ENCODE data around the gene PRR5. TPM values are rescaled to one million over a fixed set of nuclear protein-coding genes. Genes with fewer than 3 reads are reported as not detected.
A peak's percentile ranks its signal among the peaks of the same experiment; 100 is the strongest.

PRR5 gene
- total RNA-seq, 1 donor, result 10.8 TPM

DNA sequence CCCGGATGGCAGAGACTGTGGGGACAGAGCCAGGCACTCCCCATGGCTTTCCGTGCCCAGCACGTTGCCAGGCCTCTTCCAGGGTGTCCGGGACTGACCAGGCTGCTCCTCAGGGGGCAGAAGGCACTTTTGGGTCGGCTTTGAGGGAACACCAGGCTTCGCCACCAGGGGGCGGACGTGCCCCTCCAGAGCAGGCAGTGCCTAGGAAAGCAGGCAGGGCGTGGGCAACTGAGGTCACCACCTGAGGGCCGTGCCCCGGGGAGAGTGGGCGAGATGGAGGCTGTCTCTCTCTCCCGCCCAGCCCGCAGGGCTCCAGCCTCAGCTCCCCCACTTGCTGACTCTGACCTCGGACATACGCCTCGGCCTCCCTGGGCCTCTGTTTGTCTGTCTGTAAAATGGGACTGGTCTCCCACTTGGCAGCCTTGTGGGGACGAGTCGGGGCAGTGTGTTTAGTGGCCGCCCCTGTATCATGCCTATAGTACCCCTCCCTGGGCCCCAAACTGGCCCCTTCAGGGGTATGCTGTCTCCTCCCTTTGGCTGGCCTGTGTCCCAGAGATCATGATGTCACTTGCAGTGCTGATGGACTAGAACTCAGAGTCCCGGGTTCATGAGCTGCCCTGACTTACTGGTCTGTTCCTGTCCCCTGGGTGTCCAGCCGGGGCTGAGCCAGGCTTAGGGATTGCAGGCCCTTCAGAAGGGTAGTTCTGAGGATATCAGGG is 4.4 kb upstream of the PRR5 start:
- Histone ChIP-seq H3K4me1 (ENCODE audit: insufficient read depth, low read length) (peaks cover 16% of the 10 kb centered on the region), H3K4me3 (ENCODE audit: low read length) (no peak overlapping the region), H3K27me3 (ENCODE audit: insufficient read depth, low read length) (no peaks in the 10 kb centered on the region), H3K9me3 (ENCODE audit: low read depth, low read length) (no peaks in the 10 kb centered on the region)

DNA sequence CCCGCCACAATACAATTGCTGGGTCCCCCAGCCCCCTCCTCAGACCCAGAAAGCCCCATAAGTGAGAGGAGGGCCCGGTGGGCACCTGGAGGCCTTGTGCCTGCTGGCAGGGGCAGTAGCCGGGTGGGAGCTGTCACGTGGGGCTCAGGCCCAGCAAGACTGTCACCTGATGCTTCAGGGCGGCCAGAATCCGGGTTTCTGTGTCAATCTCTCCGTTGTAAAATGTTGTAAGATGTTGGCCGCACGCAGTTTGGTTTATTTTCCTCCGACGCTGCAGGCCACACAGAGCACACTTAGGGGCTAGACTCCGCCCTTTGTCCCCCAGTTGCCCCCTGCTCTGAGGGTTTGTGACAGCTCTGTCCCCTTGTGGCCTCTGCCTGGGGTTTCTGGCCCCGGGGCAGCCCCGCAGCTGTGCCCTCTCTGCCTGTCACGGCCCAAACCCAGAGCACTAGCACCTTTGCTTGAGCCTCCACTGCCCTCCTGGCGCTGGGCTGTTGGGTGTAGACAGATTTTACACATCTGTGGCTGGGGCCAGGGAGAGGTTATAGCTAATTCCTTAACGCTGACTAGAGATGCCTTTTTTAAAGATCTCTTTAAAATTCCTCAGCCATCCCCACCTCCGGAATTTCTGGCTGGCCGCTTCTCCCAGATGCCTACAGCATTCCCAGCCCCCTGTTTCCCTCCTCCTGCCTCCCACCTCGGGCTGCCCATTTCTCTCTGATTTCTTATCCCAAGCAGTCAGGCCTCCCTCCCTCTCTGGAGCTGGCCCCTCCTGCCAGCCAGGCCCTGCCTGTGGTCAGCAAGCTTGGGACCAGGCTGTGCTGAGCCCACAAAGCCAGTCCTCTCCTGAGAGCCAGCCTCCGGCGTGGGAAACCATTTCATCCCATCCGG is 3.2 kb upstream of the PRR5 start:
- Histone ChIP-seq H3K27me3 (ENCODE audit: insufficient read depth, low read length) (peaks cover 6% of the 10 kb centered on the region), H3K4me1 (ENCODE audit: insufficient read depth, low read length) (peaks cover 28% of the 10 kb centered on the region), H3K9me3 (ENCODE audit: low read depth, low read length) (no peaks in the 10 kb centered on the region), H3K4me3 (ENCODE audit: low read length) (no peak overlapping the region)

DNA sequence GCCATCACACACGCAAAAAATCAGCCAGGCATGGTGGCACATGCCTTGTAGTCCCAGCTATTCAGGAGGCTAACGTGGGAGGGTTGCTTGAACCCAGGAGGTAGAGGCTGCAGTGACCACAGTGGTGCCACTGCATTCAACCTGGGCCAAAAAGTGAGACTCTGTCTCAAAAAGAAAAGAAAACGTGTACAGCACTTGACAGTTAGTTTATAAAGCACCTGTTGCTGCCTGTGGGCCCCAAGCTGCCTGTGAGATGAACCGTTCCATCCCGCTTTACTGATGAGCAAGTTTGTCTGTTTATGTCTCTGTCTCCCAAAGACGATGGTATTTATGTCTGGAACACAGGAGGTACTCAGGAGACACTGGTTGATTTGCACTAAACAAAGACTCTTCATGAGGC is 1.5 kb upstream of the PRR5 start:
- no peak overlapping the region for H3K4me3 ChIP-seq (ENCODE audit: low read length)
- no peaks in the 10 kb centered on the region for H3K9me3 ChIP-seq (ENCODE audit: low read depth, low read length)
- H3K27me3 ChIP-seq (ENCODE audit: insufficient read depth, low read length), result peaks cover 6% of the 10 kb centered on the region
- H3K4me1 ChIP-seq (ENCODE audit: insufficient read depth, low read length), result peaks cover 30% of the 10 kb centered on the region

DNA sequence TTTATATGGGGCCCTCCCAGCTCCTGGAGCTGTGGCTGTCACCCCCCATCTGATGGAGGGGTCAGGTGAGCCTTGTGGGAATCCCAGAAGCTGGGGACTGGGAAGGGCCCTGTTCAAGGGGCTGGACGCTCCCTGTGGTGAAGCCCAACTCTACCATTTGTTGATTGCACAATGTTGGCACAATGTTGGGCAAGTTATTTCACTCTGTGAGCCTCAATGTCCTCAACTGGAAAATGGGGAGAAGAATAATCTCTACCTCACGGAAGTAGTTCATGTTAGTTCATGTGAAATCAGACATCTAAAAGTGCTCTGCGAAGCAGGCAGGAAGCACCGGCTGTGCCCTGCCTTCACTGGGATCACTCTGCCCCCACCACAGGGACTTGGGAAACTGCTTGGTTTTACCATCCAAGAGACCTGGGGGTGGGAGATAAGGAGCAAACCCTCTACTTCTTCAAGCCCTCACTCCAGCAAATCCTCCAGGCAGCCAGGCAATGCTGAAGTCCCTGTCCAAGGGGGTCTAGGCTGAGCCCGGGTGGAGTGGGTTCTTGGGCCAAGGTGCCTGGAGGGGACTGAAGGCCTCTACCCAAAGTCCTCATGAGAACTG is 715 bp upstream of the PRR5 start:
- no peak overlapping the region for H3K4me3 ChIP-seq (ENCODE audit: low read length)
- H3K9me3 ChIP-seq (ENCODE audit: low read depth, low read length), result no peaks in the 10 kb centered on the region
- peaks cover 30% of the 10 kb centered on the region for H3K4me1 ChIP-seq (ENCODE audit: insufficient read depth, low read length)
- peaks cover 6% of the 10 kb centered on the region for H3K27me3 ChIP-seq (ENCODE audit: insufficient read depth, low read length)

DNA sequence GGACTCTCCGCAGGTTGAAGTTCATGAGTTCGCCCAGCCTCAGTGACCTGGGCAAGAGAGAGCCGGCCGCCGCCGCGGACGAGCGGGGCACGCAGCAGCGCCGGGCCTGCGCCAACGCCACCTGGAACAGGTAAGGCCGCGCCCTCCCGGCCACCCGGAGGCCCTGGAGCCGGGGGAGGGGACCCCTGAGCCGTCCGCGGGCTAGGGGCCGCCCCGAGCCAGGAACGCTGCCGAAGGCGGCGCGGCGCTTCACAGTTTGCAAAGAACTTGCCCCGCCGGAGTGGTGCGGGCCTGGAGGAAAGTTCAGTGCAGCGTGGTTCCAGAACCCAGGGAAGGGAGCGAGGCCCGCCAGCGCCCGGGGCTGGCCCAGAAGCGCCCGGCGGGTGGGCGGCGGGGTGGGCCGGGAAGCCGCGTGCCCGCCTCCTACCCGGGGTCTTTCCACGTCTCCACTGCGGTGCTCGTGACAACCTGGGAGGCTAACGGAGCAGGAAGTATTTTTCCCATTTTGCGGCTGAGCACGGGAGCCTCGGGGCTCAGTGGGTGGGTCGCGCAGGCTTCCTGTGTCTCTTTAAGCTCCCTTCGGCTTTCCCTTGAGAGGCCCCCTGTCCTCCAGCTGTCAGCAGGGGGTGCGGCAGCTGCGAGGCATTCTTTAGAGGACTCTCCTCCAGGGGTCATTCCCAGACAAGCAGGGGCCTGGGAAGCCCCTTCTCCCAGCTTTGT is 635 bp downstream of the PRR5 start:
- peaks cover 6% of the 10 kb centered on the region for H3K27me3 ChIP-seq (ENCODE audit: insufficient read depth, low read length)
- peak overlapping the region; percentile 48 for H3K4me3 ChIP-seq (ENCODE audit: low read length)
- H3K9me3 ChIP-seq (ENCODE audit: low read depth, low read length), result no peaks in the 10 kb centered on the region
- H3K4me1 ChIP-seq (ENCODE audit: insufficient read depth, low read length), result peaks cover 26% of the 10 kb centered on the region

DNA sequence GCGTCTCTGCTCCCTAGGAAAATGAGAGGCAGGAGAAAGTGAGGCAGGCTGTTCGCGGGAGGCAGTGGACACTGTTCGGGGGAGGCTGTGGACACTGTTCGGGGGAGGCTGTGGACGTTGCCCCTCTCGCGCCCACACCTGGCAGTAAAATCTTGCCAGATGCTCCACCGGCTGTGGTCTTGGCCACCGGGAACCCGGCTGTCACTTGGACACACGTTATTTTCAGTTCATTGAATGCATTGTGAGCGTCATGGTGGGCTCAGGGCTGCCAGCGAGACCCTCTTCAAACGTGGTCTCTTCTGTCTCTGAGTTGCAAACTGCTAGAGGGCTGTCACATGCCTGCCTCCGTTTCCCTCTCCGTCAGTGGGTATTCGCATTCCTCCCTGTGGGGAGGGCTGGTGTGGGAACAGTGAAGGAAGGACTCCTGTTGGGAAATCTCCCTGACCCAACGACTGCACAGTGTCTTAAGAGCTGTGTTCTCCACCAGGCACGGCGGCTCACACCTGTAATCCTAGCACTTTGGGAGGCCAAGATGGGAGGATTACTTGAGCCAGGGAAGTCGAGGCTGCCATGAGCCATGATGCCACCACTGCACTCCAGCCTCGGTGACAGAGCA is 1.4 kb downstream of the PRR5 start:
- H3K4me1 ChIP-seq (ENCODE audit: insufficient read depth, low read length), result peaks cover 25% of the 10 kb centered on the region
- peaks cover 6% of the 10 kb centered on the region for H3K27me3 ChIP-seq (ENCODE audit: insufficient read depth, low read length)
- H3K9me3 ChIP-seq (ENCODE audit: low read depth, low read length), result no peaks in the 10 kb centered on the region
- H3K4me3 ChIP-seq (ENCODE audit: low read length), result no peak overlapping the region

DNA sequence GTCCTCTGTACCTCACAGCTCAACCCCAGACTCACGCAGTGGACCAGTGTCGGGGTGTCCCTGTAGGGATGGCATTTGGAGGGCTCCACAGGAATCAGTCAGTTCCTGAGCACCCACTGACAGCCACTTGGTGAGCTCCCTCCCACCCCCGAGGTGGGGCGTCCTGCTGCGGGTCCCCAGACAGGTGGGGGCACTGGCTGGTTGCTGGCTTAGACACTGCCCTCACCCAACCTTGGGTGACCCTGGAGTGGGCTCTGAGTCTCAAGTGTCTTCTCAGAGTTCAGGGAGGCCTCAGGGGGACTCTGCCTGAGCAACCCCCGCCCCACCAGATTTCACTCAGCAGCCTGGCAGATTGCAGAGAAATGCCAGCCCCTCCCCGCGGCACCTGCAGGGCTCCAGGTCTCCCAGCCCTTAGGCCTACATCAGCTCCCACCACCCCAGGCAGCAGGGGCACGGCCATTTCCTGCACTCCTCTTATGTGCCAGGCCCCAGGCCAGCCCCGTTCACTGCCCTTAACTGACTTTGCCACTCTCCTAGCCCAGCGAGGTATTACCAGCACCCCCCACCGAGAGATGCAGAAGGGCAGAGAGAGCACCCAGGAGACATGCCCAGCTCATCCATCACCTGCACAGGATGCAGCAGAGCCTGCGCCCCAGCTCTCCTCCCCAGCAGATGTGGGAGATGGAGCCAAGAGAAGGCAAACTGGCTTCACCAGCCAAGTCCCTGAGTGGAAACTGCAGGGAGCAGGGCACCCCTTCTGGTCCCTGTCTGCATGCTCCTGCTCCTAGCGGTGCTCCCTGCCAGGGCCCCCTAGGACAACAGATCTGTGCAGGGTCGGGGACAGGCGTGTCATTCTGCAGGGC is 2.4 kb downstream of the PRR5 start:
- Histone ChIP-seq H3K9me3 (ENCODE audit: low read depth, low read length) (no peaks in the 10 kb centered on the region), H3K4me1 (ENCODE audit: insufficient read depth, low read length) (peaks cover 28% of the 10 kb centered on the region), H3K4me3 (ENCODE audit: low read length) (no peak overlapping the region), H3K27me3 (ENCODE audit: insufficient read depth, low read length) (peaks cover 6% of the 10 kb centered on the region)

DNA sequence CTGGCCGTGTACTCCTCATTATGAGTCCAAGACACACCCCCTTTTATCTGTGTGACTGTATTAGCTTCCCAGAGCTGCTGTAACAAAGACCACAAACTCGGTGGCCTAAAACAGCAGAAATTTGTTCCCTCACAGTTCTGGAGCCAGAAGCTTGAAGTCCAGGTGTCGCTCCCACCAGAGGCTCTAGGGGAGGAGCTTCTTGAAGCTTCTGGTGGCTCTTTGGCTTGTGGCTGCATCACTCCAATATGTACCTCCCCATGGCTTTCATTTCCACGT is 3.0 kb downstream of the PRR5 start:
- H3K4me3 ChIP-seq (ENCODE audit: low read length), result no peak overlapping the region
- H3K27me3 ChIP-seq (ENCODE audit: insufficient read depth, low read length), result peaks cover 6% of the 10 kb centered on the region
- no peaks in the 10 kb centered on the region for H3K9me3 ChIP-seq (ENCODE audit: low read depth, low read length)
- peaks cover 32% of the 10 kb centered on the region for H3K4me1 ChIP-seq (ENCODE audit: insufficient read depth, low read length)

DNA sequence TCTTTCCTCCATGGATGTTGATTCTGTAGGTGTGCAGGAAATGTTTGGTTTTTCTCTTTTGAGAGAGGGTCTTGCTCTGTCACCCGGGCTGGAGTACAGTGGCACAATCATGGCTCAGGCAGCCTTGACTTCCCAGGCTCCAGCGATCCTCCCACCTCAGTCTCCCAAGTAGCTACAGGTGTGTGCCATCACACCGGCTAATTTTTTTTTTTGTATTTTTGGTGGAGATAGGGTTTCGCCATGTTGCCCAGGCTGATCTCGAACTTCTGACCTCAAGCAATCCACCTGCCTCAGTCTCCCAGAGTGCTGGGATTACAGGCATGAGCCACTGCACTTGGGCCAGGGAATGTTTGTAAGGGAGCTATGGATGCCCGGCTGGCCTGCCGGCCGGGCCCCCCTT is 4.5 kb downstream of the PRR5 start:
- Histone ChIP-seq H3K4me1 (ENCODE audit: insufficient read depth, low read length) (peaks cover 43% of the 10 kb centered on the region), H3K4me3 (ENCODE audit: low read length) (no peak overlapping the region), H3K27me3 (ENCODE audit: insufficient read depth, low read length) (peaks cover 6% of the 10 kb centered on the region), H3K9me3 (ENCODE audit: low read depth, low read length) (no peaks in the 10 kb centered on the region)

DNA sequence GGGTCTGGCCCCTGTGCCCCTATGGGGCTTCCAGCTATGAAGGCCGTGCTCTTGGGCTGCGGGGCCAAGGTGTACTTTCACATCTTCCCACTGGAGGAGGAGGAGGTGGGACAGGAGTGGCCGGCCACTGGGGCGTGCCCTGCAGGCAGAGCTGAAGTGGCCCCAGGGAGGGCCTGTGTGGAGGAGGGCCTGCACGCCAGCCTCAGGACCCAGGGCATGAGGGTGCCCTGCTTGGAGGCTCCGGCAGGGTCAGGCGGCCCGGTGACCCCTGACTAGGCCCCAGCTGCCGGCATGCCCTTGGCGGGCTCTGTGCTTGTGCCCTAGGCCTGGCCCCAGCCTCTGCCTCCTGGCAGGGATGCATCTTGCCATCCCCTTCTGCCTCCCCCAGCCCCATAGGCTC is 5.2 kb downstream of the PRR5 start:
- no peak overlapping the region for H3K4me3 ChIP-seq (ENCODE audit: low read length)
- peaks cover 39% of the 10 kb centered on the region for H3K4me1 ChIP-seq (ENCODE audit: insufficient read depth, low read length)
- H3K27me3 ChIP-seq (ENCODE audit: insufficient read depth, low read length), result peaks cover 6% of the 10 kb centered on the region
- no peaks in the 10 kb centered on the region for H3K9me3 ChIP-seq (ENCODE audit: low read depth, low read length)

DNA sequence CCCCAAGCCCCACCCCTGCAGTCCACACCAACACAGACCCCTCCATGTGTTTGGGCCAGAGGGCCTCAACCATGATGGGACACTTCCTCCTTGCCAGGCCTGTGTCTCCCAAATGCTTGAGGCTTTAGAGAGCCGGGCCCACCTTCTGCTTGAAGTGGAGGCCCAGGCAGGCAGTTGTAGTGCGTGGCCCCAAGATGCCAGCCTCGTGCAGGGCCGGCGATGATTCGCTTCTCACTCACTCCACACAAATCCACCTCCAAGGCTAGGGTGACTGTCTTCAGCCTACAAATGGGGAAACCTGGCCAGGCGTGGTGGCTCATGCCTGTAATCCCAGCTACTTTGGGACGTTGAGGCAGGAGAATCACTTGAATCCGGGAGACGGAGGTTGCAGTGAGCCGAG is 5.7 kb downstream of the PRR5 start:
- H3K4me1 ChIP-seq (ENCODE audit: insufficient read depth, low read length), result peaks cover 35% of the 10 kb centered on the region
- no peak overlapping the region for H3K4me3 ChIP-seq (ENCODE audit: low read length)
- H3K27me3 ChIP-seq (ENCODE audit: insufficient read depth, low read length), result peaks cover 6% of the 10 kb centered on the region
- H3K9me3 ChIP-seq (ENCODE audit: low read depth, low read length), result no peaks in the 10 kb centered on the region

DNA sequence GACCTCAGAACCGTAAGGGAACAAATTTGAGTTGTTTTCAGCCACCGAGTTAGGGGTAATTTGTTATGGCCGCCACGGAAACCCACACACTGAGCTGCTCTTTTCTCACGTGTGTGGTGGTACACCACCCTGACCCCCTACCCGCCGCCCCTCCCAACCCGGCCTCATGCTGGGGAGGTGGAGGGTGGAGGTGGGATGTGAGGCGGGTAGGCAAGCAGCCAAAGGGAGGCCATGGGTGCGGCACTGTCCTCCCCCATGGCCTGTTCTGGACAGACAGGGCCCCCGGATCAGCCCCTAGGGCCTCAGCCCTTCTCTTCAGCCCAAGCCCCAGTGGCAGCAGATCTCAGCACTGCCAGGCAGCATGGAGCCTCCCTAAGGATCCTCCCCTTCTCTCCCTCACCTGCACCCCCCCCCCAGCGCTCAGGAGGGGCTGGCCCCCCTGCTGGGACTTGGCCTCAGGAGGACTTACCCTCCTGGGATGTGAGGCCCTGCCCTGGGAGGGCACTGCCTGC is 7.9 kb downstream of the PRR5 start:
- Histone ChIP-seq H3K4me1 (ENCODE audit: insufficient read depth, low read length) (peaks cover 22% of the 10 kb centered on the region), H3K4me3 (ENCODE audit: low read length) (no peak overlapping the region), H3K27me3 (ENCODE audit: insufficient read depth, low read length) (no peaks in the 10 kb centered on the region), H3K9me3 (ENCODE audit: low read depth, low read length) (no peaks in the 10 kb centered on the region)

DNA sequence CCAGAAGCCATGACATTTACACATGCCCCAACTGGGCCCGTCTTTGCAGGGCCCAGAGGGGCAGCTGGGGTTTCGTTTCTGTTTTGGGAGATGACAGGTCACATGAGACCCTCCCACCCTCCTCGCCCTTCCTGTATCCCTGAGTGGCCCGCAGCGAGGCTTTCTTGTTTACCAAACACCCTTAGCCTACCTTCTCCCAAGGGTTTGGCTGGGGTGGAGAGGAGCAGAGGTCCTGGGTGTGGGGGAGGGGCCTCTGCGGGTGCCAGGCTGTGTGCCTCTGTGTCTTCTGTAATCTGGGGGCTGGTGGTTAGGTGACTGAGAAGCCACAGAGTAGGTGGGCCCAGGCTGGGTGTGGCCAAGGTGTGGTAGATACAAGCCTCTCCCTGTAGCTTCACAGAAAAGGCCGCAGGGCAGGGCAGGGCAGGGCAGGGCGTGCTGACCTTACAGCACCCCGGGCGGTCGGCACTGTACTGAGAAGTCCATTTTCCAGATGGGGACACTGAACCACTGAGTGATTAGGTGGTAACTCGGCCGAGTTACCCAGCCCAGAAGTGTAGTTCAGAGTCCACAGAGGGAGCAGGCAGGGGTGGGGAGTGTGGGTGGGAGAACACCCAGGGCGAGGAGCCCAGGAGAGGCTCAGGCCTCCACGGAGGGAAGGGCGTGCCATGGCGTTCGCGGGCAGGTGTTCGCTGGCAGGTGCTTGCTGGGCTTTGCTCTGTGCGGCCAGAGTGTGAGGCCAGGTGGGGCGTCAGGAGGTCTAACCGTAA is 8.7 kb downstream of the PRR5 start:
- Histone ChIP-seq H3K4me1 (ENCODE audit: insufficient read depth, low read length) (peaks cover 22% of the 10 kb centered on the region), H3K4me3 (ENCODE audit: low read length) (no peak overlapping the region), H3K9me3 (ENCODE audit: low read depth, low read length) (no peaks in the 10 kb centered on the region), H3K27me3 (ENCODE audit: insufficient read depth, low read length) (no peaks in the 10 kb centered on the region)

All from mononuclear cell (primary cell).